Measurements from ENCODE around the gene FOXA2.
"Not testable (repeated sequence)": the region's sequence is repeated elsewhere in the genome, so short reads cannot be mapped to it uniquely, and the experiment has no call there.

The FOXA2 gene

DNA sequence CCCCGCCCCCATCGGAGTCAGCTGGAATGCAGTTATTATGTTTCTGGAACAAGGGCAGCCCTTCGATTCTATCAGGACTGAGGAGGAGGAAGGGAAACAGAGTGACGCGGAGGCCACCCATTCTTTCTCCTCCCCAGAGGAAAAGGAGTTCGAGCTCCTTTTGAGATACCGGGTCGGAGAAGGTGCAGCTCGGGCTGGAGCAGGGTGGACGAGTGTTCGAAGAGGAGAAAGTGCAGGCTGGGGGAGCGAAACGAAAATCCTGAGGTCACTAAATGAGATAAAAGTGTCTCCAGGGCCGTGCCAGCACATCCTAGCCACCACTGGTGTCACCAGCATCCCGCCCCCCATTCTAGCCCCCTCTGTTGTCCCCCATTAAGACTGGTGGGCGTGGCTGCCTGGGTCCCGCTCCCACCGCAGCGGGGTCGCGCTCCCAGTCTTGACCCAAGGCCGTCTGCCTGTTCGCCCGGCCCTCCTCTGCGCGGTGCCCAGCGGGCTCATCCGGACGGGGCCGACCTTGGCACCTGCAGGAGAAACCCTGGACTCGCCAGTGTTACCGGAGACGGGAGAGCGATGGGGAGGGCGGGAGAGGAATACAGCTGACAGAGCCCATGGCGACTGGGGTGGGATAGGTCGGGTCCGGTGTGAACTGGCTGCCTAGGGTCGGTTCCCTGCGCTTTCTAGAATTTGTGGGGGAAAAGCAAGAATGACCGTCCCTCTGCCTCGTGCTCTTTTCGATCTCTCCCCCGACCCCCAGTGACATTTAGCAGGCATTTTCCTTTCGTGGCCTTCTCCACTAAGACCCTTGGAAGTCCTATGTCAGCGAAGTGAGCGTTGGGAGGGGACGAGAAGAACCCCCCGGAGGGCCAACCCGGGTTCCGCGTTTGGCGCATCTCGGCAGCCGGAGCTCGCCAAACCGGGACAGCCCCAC is 16.2 kb downstream of the FOXA2 start:
- DNase-seq = no peak

GRCh38 chr20:22566876-22567658 is 17.3 kb downstream of the FOXA2 start:
- no peak for DNase-seq

GRCh38 chr20:22563062-22563965 is 21.1 kb downstream of the FOXA2 start:
- DNase-seq = no peak

- no peak for DNase-seq
Observed at GRCh38 chr20:22562620-22563019, 21.8 kb downstream of the FOXA2 start.

GRCh38 chr20:22561965-22562577 is 22.3 kb downstream of the FOXA2 start:
- DNase-seq = no peak

- no peak for DNase-seq
Observed at GRCh38 chr20:22560817-22561216, 23.6 kb downstream of the FOXA2 start.

- DNase-seq = no peak
Observed at GRCh38 chr20:22559711-22560318, 24.6 kb downstream of the FOXA2 start.

DNA sequence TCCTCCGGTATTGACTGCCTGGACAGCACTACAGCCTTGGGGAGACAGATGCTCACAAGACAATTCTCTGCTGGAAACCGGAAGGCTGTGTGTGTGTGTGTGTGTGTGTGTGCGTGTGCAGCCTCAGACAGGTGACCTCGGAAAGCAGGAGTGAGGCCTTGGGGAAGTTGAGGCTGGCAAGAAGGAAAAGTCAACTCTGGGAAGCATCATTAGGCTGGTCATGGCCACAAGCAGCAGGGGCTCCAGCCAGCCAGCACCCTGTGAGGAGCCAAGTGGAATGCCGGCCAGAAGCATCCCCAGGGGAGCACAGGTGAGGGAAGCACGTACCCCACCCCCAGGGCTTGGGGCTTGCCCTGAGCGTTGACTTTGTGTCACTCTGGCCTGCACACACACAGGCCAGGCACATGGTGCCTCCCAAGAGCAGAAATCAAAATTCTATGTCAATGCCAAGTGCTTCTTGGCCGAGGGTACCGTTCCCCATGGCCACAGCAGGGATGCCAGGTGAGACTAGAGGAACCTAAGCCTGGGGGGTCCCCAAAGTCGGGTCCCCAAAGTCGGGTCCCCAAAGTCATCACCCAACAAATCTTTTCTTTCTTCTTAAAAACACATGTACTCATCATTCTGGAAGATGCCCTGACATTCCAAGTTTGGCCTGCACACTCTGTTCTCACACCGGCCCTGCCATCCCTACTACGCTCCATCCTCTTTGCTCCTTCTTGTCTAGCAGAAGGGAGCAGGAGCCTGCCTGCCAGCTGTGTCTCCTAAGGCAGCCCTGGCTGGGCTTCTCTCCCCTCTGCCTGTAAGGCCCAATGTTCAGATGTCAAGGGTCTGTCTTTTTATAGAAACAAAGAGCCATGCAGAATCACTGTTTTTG is 26.7 kb downstream of the FOXA2 start:
- no peak for DNase-seq

- no peak for DNase-seq
Observed at GRCh38 chr20:22556565-22557056, 27.8 kb downstream of the FOXA2 start.

DNA sequence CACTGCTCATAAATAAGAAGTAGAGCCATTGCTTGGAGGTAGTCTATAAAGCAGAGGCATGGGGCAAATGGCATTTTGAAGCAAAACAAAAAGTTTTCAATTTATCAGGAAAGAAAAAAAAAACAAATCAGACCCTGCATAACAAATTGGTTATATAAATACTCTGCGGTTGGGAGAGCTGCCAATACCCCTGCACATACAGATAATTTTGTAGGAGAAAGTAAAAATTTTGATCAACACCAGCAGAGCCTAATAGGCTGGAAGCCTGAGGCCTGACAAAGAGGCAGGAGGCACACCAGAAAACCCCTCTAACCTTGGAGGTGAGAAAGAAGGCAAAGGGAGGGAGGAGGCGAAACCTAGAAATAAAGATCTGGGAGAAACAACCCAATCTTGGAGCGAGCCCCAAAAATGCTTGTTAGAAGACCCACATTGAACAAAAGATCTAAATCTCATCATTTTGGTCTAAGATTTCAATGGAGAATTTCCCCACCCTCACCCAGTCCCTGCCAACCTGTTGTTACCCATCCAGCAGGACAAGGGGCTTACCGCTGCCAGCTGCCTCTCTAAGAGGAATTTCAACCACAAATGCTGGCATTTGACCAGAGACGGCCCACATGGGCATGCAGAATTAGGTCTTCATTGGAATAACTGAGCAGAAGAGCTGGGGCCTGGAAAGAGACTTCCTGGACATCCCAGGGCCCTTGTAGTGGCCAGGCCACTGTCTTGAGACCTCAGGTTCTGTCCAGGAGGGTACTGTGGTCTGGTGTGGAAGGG is 28.4 kb downstream of the FOXA2 start:
- no peak for DNase-seq

DNA sequence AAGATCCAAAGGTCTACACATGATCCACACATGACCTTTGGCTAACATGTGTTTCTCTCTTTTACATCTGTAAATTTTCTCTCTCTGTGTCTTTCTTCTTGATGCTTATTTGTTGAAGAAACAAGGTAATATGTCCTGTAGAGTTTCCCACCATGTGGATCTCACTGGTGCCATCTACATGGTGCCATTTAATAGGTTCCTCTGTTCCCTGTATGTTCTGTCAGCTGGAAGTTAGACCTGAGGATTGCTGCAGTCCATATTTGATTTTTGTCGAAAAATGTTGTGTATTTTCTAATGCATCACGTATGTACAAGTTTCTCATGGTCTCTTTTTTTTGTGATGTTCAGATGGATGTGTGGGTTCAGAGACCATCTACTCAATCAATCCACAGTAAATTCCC is 30.0 kb downstream of the FOXA2 start:
- no peak for DNase-seq

DNA sequence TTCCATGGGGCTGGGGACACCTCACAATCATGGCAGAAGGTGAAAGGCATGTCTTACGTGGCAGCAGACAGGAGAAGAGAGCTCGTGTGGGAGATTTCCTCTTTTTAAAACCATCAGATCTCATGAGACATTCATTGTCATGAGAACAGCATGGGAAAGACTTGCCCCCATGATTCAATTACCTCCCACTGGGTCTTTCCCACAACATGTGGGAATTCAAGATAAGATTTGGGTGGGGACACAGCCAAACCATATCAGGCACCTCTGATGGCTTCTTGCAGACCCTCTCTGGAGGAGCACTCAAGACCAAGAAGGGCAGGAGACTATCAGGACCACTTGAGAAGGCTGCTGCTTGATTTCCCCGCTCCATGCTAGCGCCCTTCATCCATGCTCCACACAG is 33.9 kb downstream of the FOXA2 start:
- not testable (repeated sequence) for DNase-seq

DNA sequence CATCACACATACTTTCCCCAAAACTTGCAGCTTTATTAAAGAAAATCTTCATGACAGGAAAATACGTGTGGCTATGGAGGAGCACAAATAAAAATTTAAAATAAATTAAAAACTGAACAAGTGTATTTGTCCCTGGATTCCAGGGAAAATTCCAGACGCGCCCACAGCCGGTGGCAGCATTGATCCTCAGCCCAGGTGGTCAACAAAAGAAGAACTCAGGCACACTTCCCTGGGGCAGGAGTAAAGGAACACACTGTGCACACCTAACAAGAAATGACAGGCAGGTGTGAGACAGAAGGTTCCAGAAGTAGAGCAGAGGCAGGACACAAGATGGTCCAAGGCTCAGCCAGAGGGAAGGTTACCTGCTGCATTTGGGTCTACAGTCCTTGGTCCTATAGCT is 36.3 kb downstream of the FOXA2 start:
- DNase-seq = no peak

- no peak for DNase-seq
Observed at GRCh38 chr20:22546344-22546743, 38.0 kb downstream of the FOXA2 start.

GRCh38 chr20:22545045-22545444 is 39.3 kb downstream of the FOXA2 start:
- DNase-seq = no peak

- DNase-seq = no peak
Observed at GRCh38 chr20:22544462-22544861, 39.9 kb downstream of the FOXA2 start.

GRCh38 chr20:22542427-22542826 is 41.9 kb downstream of the FOXA2 start:
- no peak for DNase-seq

- no peak for DNase-seq
Observed at GRCh38 chr20:22540832-22541231, 43.5 kb downstream of the FOXA2 start.

GRCh38 chr20:22536956-22537756 is 47.2 kb downstream of the FOXA2 start:
- no peak for DNase-seq

Measured in fibroblast of skin of right quadriceps (primary cell).